Measurements from ENCODE around the gene PREPL.
"Not testable (repeated sequence)": the region's sequence is repeated elsewhere in the genome, so short reads cannot be mapped to it uniquely, and the experiment has no call there.

The PREPL gene

GRCh38 chr2:44329343-44329742, 32.0 kb downstream of the PREPL start:
- no peak for DNase-seq (ENCODE audit: low spot score)
- H3K4me3 Mint-ChIP-seq, result no peak overlapping the region
- H3K9me3 Mint-ChIP-seq, result no peaks in the 10 kb centered on the region
- H3K27me3 Mint-ChIP-seq (ENCODE audit: low read depth), result no peaks in the 10 kb centered on the region
- peaks cover 25% of the 10 kb centered on the region for H3K36me3 Mint-ChIP-seq (ENCODE audit: low read depth)
- H3K27ac Mint-ChIP-seq, result no peak overlapping the region
- peaks cover 2% of the 10 kb centered on the region for H3K4me1 Mint-ChIP-seq (ENCODE audit: low read depth)

- H3K27me3 Mint-ChIP-seq (ENCODE audit: low read depth), result no peaks in the 10 kb centered on the region
- no peak overlapping the region for H3K4me3 Mint-ChIP-seq
- no peak for DNase-seq (ENCODE audit: low spot score)
- no peak overlapping the region for H3K27ac Mint-ChIP-seq
- H3K36me3 Mint-ChIP-seq (ENCODE audit: low read depth), result peaks cover 29% of the 10 kb centered on the region
- H3K9me3 Mint-ChIP-seq, result no peaks in the 10 kb centered on the region
- peaks cover 2% of the 10 kb centered on the region for H3K4me1 Mint-ChIP-seq (ENCODE audit: low read depth)
Observed at GRCh38 chr2:44328750-44329149, 32.5 kb downstream of the PREPL start.

DNA sequence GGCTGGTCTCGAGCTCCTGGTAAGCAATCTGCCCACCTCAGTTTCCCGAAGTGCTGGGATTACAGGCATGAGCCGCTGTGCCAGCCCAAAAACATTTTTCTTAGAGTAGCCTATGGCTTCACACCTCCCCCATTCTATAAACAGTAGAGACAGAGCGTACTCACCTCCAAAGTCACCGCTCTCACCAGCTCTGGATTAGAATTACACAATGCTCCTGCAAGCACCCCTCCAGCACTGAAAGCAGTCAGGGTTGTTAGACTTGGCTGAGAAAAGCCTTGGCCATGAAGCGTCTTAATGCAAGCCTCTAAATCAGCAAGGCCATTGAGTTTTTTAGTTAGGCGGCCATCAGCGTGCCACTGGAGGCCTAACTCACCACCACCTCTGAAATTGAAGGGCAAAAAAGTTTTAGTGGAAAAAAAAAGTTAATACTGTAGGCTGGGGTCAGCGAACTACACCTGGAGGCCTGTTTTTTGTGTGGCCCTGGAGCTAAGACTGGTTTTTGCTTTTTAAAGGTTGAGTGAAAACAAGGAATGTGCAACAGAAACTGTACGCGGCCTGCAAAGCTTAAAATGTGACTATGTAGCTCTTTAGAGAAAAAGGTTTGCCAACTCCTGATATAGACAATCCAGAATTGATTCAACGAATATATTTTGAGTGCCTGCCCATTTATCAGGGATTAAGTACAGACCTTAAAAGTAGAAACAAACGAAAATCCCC, 34.6 kb downstream of the PREPL start:
- DNase-seq (ENCODE audit: low spot score), result no peak
- Mint-ChIP-seq H3K36me3 (ENCODE audit: low read depth) (peaks cover 42% of the 10 kb centered on the region), H3K27ac (no peak overlapping the region), H3K4me3 (no peak overlapping the region), H3K9me3 (no peaks in the 10 kb centered on the region), H3K27me3 (ENCODE audit: low read depth) (no peaks in the 10 kb centered on the region), H3K4me1 (ENCODE audit: low read depth) (peaks cover 2% of the 10 kb centered on the region)

GRCh38 chr2:44325897-44326296, 35.4 kb downstream of the PREPL start:
- H3K4me1 Mint-ChIP-seq (ENCODE audit: low read depth), result peaks cover 2% of the 10 kb centered on the region
- no peak overlapping the region for H3K27ac Mint-ChIP-seq
- peaks cover 41% of the 10 kb centered on the region for H3K36me3 Mint-ChIP-seq (ENCODE audit: low read depth)

DNA sequence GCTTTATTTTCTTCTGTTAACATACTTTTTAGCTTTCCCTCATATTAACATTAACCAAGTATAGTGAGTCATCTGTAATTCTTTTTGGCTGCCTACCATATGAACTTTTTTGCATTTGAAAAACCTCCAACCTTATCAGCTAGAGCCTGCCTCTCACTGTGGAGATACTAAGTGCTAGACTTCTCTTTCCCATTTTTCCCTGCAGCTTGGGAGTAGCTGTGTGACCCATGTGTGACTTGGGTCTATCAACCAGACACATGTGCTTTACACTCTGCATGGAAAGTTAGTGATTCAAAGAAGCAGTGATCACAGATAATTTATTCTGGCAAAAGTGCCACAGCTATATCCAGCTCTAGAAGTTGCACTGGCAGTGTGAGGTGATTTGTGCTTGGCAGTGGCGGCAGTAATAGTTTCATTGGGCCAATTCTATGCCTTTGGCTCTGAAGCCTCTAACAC, 36.3 kb downstream of the PREPL start:
- Mint-ChIP-seq H3K36me3 (ENCODE audit: low read depth) (peaks cover 38% of the 10 kb centered on the region), H3K27ac (no peak overlapping the region), H3K4me3 (no peak overlapping the region), H3K27me3 (ENCODE audit: low read depth) (no peaks in the 10 kb centered on the region), H3K4me1 (ENCODE audit: low read depth) (peaks cover 2% of the 10 kb centered on the region), H3K9me3 (no peaks in the 10 kb centered on the region)
- no peak for DNase-seq (ENCODE audit: low spot score)

More at GRCh38 chr2:44325897-44326296, 35.4 kb downstream of the PREPL start:
- Mint-ChIP-seq H3K4me3 (no peak overlapping the region), H3K9me3 (no peaks in the 10 kb centered on the region), H3K27me3 (ENCODE audit: low read depth) (no peaks in the 10 kb centered on the region)
- no peak for DNase-seq (ENCODE audit: low spot score)

GRCh38 chr2:44321360-44321759, 39.9 kb downstream of the PREPL start:
- H3K9me3 Mint-ChIP-seq, result no peaks in the 10 kb centered on the region
- H3K36me3 Mint-ChIP-seq (ENCODE audit: low read depth), result peaks cover 47% of the 10 kb centered on the region
- H3K4me1 Mint-ChIP-seq (ENCODE audit: low read depth), result no peaks in the 10 kb centered on the region
- no peak overlapping the region for H3K4me3 Mint-ChIP-seq
- no peak for DNase-seq (ENCODE audit: low spot score)
- H3K27me3 Mint-ChIP-seq (ENCODE audit: low read depth), result no peaks in the 10 kb centered on the region
- no peak overlapping the region for H3K27ac Mint-ChIP-seq

DNA sequence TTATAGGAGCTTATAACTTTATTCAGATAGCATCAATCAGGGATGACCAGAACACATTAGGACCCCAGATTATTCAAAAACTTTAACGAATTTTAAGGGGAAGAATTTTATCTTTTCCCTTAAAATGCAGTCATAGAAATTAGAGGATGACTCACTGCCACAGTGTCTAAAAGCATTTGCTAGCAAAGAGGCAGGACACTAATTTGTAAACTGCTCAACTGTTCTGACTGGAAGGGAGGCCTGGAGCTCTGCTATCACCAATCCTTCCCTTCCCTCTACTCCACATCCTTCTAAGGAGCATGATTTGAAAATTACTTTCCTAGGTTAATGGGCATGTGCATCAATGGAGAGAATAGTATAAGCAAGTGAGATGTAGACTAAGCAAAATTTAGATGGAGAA, 40.5 kb downstream of the PREPL start:
- no peak overlapping the region for H3K27ac Mint-ChIP-seq
- no peaks in the 10 kb centered on the region for H3K4me1 Mint-ChIP-seq (ENCODE audit: low read depth)
- H3K27me3 Mint-ChIP-seq (ENCODE audit: low read depth), result no peaks in the 10 kb centered on the region
- peaks cover 51% of the 10 kb centered on the region for H3K36me3 Mint-ChIP-seq (ENCODE audit: low read depth)
- no peaks in the 10 kb centered on the region for H3K9me3 Mint-ChIP-seq
- H3K4me3 Mint-ChIP-seq, result no peak overlapping the region
- DNase-seq (ENCODE audit: low spot score), result no peak

DNA sequence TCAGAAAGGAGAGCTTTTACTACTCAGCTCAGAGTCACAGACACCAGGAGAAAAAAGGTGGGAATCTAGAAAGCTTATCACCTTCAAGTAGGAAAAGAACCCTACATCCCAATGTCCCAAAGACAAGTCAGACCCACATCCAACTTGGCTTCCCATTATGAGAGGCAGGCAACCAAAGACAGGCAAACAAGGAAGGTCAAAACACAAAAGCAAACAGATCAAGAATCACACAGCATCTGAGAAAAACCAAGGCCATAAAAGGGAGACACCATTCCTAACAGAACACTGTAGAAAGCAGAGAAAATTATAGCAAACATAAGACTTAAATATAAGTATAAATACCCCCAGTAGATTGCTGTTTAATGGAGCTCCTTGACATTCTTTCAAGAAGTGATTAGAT, 45.3 kb downstream of the PREPL start:
- Mint-ChIP-seq H3K36me3 (ENCODE audit: low read depth) (peaks cover 55% of the 10 kb centered on the region), H3K27me3 (ENCODE audit: low read depth) (no peaks in the 10 kb centered on the region), H3K4me1 (ENCODE audit: low read depth) (no peaks in the 10 kb centered on the region), H3K27ac (no peak overlapping the region), H3K4me3 (no peak overlapping the region), H3K9me3 (peaks cover 14% of the 10 kb centered on the region)
- DNase-seq (ENCODE audit: low spot score), result no peak

DNA sequence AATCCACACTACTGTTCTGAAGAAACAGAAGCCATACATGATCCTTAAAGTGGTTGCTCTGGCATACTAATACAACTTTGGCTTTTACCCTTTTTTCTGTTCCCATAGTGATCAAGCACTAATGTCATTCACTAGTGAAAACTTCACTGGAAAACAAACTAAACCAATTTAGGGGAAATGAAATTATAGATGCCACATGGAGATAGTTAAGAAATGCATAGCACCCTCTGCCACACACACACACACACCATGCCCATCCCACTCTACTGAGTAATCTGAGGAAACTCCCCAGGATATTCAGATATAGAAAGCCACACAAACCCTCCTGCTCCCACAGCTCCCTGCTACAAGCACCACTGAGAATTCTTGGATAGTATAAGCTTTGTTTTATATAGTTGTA, 46.9 kb downstream of the PREPL start:
- H3K9me3 Mint-ChIP-seq, result peaks cover 25% of the 10 kb centered on the region
- H3K27me3 Mint-ChIP-seq (ENCODE audit: low read depth), result no peaks in the 10 kb centered on the region
- DNase-seq (ENCODE audit: low spot score), result no peak
- no peaks in the 10 kb centered on the region for H3K4me1 Mint-ChIP-seq (ENCODE audit: low read depth)
- no peak overlapping the region for H3K27ac Mint-ChIP-seq
- H3K4me3 Mint-ChIP-seq, result no peak overlapping the region
- H3K36me3 Mint-ChIP-seq (ENCODE audit: low read depth), result peaks cover 55% of the 10 kb centered on the region

DNA sequence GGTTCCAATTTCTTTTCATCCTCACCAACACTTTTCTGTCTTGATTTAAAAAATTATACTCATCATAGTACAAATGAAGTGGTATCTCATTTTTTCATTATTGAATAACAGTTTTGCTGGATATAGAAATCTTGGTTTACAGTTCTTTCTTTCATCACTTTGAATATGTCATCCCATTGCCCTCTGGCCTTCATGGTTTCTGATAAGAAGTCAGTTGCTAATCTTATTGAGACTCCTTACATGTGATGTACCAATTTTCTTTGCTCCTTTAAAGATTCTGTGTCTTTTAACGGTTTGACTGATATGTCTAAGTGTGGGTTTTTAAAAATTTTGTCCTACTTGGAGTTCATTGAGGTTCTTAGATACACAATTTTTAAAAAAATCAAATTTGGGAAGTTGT, 51.0 kb downstream of the PREPL start:
- H3K27me3 Mint-ChIP-seq (ENCODE audit: low read depth), result no peaks in the 10 kb centered on the region
- DNase-seq (ENCODE audit: low spot score), result no peak
- no peak overlapping the region for H3K4me3 Mint-ChIP-seq
- H3K36me3 Mint-ChIP-seq (ENCODE audit: low read depth), result peaks cover 33% of the 10 kb centered on the region
- H3K27ac Mint-ChIP-seq, result no peak overlapping the region
- H3K4me1 Mint-ChIP-seq (ENCODE audit: low read depth), result no peaks in the 10 kb centered on the region
- H3K9me3 Mint-ChIP-seq, result peaks cover 30% of the 10 kb centered on the region

- H3K4me3 Mint-ChIP-seq, result no peak overlapping the region
- H3K9me3 Mint-ChIP-seq, result peaks cover 18% of the 10 kb centered on the region
- peaks cover 5% of the 10 kb centered on the region for H3K36me3 Mint-ChIP-seq (ENCODE audit: low read depth)
- no peaks in the 10 kb centered on the region for H3K27me3 Mint-ChIP-seq (ENCODE audit: low read depth)
- H3K27ac Mint-ChIP-seq, result no peak overlapping the region
- H3K4me1 Mint-ChIP-seq (ENCODE audit: low read depth), result no peaks in the 10 kb centered on the region
- no peak for DNase-seq (ENCODE audit: low spot score)
Observed at GRCh38 chr2:44305882-44306281, 55.4 kb downstream of the PREPL start.

DNA sequence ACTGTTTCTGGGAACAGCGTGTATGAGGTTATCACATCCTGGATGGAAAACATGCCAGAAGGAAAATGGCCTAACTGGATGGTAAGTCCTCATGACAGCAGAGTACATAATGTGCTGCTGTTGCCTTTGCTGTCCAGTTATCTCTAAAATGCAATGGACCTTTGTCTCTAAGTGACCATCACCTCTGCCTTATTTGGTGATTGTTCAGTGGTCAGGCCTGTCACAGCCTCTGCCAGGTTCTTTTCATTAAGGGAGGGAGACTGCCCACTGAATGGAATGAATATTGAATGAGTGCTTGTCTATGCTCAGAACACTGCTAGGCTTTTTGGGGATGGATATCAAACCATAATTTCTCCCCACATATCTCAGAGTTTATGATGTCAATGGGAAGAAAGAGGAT, 57.0 kb downstream of the PREPL start:
- Mint-ChIP-seq H3K4me3 (no peak overlapping the region), H3K4me1 (ENCODE audit: low read depth) (no peaks in the 10 kb centered on the region), H3K27ac (no peak overlapping the region), H3K9me3 (peaks cover 7% of the 10 kb centered on the region), H3K36me3 (ENCODE audit: low read depth) (no peaks in the 10 kb centered on the region), H3K27me3 (ENCODE audit: low read depth) (no peaks in the 10 kb centered on the region)
- no peak for DNase-seq (ENCODE audit: low spot score)

- H3K27ac Mint-ChIP-seq; H3K4me3 Mint-ChIP-seq; DNase-seq (ENCODE audit: low spot score); H3K9me3 Mint-ChIP-seq; H3K36me3 Mint-ChIP-seq (ENCODE audit: low read depth); H3K27me3 Mint-ChIP-seq (ENCODE audit: low read depth); H3K4me1 Mint-ChIP-seq (ENCODE audit: low read depth): not testable (repeated sequence)
Observed at GRCh38 chr2:44303766-44304165, 57.5 kb downstream of the PREPL start.

DNA sequence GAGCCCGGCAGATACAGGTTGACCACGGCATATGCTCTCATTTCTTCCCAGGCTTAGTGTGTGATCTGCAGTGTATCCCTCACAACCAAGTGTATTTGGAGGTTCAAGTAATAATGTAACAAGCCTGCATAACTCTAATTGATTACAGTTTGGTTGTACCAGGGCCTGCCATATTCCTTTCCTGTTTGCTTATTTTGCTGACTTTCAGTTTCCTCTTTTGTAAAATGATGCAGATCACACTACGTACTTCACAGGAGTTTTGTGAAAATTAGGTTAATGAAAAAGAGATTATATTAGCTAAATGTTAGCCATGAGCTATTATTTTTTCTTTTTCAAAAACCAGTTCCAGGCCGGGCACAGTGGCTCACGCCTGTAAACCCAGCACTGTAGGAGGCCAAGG, 60.2 kb downstream of the PREPL start:
- peaks cover 3% of the 10 kb centered on the region for H3K9me3 Mint-ChIP-seq
- H3K27ac Mint-ChIP-seq, result no peak overlapping the region
- H3K4me1 Mint-ChIP-seq (ENCODE audit: low read depth), result peaks cover 9% of the 10 kb centered on the region
- no peak overlapping the region for H3K4me3 Mint-ChIP-seq
- no peaks in the 10 kb centered on the region for H3K27me3 Mint-ChIP-seq (ENCODE audit: low read depth)
- DNase-seq (ENCODE audit: low spot score), result no peak
- no peaks in the 10 kb centered on the region for H3K36me3 Mint-ChIP-seq (ENCODE audit: low read depth)

GRCh38 chr2:44299635-44300034, 61.7 kb downstream of the PREPL start:
- Mint-ChIP-seq H3K27me3 (ENCODE audit: low read depth) (no peaks in the 10 kb centered on the region), H3K9me3 (peaks cover 3% of the 10 kb centered on the region), H3K36me3 (ENCODE audit: low read depth) (no peaks in the 10 kb centered on the region), H3K4me3 (no peak overlapping the region), H3K4me1 (ENCODE audit: low read depth) (peaks cover 12% of the 10 kb centered on the region), H3K27ac (no peak overlapping the region)
- DNase-seq (ENCODE audit: low spot score), result no peak
